Measurements from ENCODE around the gene SOX6. TPM values are rescaled to one million over a fixed set of nuclear protein-coding genes. Genes with fewer than 3 reads are reported as not detected.

The SOX6 gene
- total and polyA plus RNA-seq, 2 experiments from 2014 or later, result 0.03 to 0.66 TPM

GRCh38 chr11:16271258-16271657, 85.1 kb downstream of the SOX6 start:
- Histone ChIP-seq H4K20me1 (replicated peaks; ENCODE audit: insufficient read depth) (no peaks in the 10 kb centered on the region), H3K27me3 (ENCODE audit: insufficient read depth) (no peaks in the 10 kb centered on the region), H3K9me2 (ENCODE audit: insufficient read depth) (no peaks in the 10 kb centered on the region), H3K36me3 (ENCODE audit: insufficient read depth) (no peaks in the 10 kb centered on the region), H3K79me2 (replicated peaks; ENCODE audit: insufficient read depth) (no peaks in the 10 kb centered on the region), H3K4me3 (no peak overlapping the region), H3F3A (replicated peaks; ENCODE audit: low read depth) (no peaks in the 10 kb centered on the region), H3K4me2 (no peak overlapping the region), H2AFZ (no peak overlapping the region), H3K27ac (ENCODE audit: low read depth) (no peak overlapping the region), H3K4me1 (ENCODE audit: insufficient read depth) (no peaks in the 10 kb centered on the region)
- TF ChIP-seq, protein P1, sequence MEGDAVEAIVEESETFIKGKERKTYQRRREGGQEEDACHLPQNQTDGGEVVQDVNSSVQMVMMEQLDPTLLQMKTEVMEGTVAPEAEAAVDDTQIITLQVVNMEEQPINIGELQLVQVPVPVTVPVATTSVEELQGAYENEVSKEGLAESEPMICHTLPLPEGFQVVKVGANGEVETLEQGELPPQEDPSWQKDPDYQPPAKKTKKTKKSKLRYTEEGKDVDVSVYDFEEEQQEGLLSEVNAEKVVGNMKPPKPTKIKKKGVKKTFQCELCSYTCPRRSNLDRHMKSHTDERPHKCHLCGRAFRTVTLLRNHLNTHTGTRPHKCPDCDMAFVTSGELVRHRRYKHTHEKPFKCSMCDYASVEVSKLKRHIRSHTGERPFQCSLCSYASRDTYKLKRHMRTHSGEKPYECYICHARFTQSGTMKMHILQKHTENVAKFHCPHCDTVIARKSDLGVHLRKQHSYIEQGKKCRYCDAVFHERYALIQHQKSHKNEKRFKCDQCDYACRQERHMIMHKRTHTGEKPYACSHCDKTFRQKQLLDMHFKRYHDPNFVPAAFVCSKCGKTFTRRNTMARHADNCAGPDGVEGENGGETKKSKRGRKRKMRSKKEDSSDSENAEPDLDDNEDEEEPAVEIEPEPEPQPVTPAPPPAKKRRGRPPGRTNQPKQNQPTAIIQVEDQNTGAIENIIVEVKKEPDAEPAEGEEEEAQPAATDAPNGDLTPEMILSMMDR (conservative IDR thresholded peaks at IDR 0.05; ENCODE audit: low read depth in 2 of 2), result no peak
- no peak for TF ChIP-seq ZNF462 (CRISPR knock-in tag; IDR thresholded peaks at IDR 0.05)
- TF ChIP-seq ZNF331 (CRISPR knock-in tag; IDR thresholded peaks at IDR 0.05; ENCODE audit: low read depth), result no peak
- TF ChIP-seq CREB1 (CRISPR knock-in tag; IDR thresholded peaks at IDR 0.05; ENCODE audit: low read depth), result no peak
- no peak for TF ChIP-seq POLR2AphosphoS5 (IDR thresholded peaks at IDR 0.05; ENCODE audit: low read depth)
- TF ChIP-seq ETS1 (IDR thresholded peaks at IDR 0.05), result no peak
- TF ChIP-seq ZNF114 (CRISPR knock-in tag; IDR thresholded peaks at IDR 0.05), result no peak
- TF ChIP-seq NANOG (IDR thresholded peaks at IDR 0.05; ENCODE audit: borderline replicate concordance), result no peak
- no peak for TF ChIP-seq EZH2phosphoT487 (IDR thresholded peaks at IDR 0.05; ENCODE audit: unreplicated experiment)
- TF ChIP-seq EZH2 (IDR thresholded peaks at IDR 0.05; ENCODE audit: low read depth, unreplicated experiment), result no peak
- no peak for TF ChIP-seq JUNB (IDR thresholded peaks at IDR 0.05; ENCODE audit: unreplicated experiment)
- no peak for TF ChIP-seq STAT1 (IDR thresholded peaks at IDR 0.05; ENCODE audit: unreplicated experiment)
- TF ChIP-seq REST (IDR thresholded peaks at IDR 0.05; ENCODE audit: unreplicated experiment), result no peak
- Mint-ChIP-seq H3K4me1 (no peaks in the 10 kb centered on the region), H3K36me3 (ENCODE audit: low read depth) (no peaks in the 10 kb centered on the region), H3K27me3 (ENCODE audit: insufficient read depth, low read depth, poor library complexity) (no peaks in the 10 kb centered on the region), H3K9me3 (no peaks in the 10 kb centered on the region), H3K4me3 (no peak overlapping the region), H3K27ac (no peak overlapping the region)
- DNase-seq (ENCODE audit: low spot score), result no peak
- ATAC-seq, result no peak

Data from GM23338 (cell line).